22Rv1 (cell line): ENCODE data around the gene TRANK1.

Source experiments
- ZFX ChIP-seq: fragments of 450-650 bp; IDR thresholded peaks from 2 replicates; pipeline ENCODE4 v1.6.1; 2017; ENCODE audit warnings: antibody characterized with exemption, borderline replicate concordance
- TF ChIP-seq, protein P1 (sequence below): fragments of 450-650 bp; IDR thresholded peaks from 2 replicates; pipeline ENCODE4 v1.5.1; 2017; ENCODE audit warnings: mild to moderate bottlenecking

DNA sequence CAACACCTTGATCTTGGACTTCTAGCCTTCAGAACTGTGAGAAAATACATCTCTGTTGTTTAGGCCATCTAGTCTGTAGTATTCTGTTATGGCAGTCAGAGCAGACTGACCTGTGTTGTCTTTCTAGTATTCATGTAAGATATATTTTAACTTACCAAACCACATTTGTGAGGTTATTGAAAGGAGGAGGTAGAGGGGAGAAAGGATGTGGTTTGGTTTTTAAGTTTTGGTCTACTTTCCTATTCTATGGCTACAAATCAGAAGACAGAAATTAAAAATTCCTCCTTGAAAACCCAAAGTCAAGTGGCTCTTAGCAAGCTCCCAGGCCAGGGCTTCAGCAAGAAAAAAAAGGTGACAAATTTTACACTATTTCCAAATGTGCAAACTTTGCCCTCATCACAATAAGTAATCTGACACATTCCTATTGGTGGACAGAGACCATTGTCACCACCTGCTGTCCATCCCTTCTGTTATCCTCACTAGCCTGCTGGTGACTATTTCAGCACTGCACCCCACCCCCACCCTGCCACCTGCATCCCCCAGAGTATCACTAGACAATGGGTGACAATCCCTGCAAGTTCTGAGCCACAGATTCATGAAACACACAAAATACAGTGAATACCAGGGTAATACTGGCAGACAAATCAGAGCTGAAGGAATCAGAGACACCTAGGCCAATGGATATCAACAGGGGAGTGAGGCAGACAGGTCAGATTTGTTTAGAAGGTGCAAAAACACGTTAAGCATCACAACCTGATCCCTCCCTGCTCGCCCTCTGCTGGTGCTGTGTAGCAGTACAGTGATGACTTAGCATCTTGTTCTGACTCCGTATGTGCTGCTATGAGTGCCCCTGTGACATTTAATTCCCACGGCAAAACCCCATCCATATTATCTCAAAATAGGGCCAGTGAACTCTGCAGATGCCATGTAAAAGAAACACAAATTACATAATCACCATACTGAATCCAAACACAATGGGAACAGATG lies 101.5 kb downstream of the TRANK1 start:
- TF ChIP-seq, protein P1, sequence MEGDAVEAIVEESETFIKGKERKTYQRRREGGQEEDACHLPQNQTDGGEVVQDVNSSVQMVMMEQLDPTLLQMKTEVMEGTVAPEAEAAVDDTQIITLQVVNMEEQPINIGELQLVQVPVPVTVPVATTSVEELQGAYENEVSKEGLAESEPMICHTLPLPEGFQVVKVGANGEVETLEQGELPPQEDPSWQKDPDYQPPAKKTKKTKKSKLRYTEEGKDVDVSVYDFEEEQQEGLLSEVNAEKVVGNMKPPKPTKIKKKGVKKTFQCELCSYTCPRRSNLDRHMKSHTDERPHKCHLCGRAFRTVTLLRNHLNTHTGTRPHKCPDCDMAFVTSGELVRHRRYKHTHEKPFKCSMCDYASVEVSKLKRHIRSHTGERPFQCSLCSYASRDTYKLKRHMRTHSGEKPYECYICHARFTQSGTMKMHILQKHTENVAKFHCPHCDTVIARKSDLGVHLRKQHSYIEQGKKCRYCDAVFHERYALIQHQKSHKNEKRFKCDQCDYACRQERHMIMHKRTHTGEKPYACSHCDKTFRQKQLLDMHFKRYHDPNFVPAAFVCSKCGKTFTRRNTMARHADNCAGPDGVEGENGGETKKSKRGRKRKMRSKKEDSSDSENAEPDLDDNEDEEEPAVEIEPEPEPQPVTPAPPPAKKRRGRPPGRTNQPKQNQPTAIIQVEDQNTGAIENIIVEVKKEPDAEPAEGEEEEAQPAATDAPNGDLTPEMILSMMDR: peak; percentile 75
- no peak for TF ChIP-seq ZFX
